WTC11 (cell line): Measurements from ENCODE around the gene ARHGAP42.

ENCODE experiments used
- ATF6 ChIP-seq: sonication (generic); formaldehyde crosslinking; IDR thresholded peaks from 2 replicates; pipeline ENCODE4 v1.8.1; 2023; ENCODE audit warnings: mild to moderate bottlenecking, missing genetic modification reagents
- CTCF ChIP-seq: fragments of 200-600 bp; IDR thresholded peaks from 2 replicates; pipeline ENCODE4 v1.8.0; 2022; ENCODE audit warnings: antibody characterized with exemption
- ESRRA ChIP-seq: sonication (generic); formaldehyde crosslinking; IDR thresholded peaks from 2 replicates; pipeline ENCODE4 v1.8.1; 2022; ENCODE audit warnings: mild to moderate bottlenecking, missing genetic modification reagents, borderline replicate concordance
- GTF2I ChIP-seq: fragments of 250-450 bp; sonication (Bioruptor Pico); conservative IDR thresholded peaks from 2 replicates; pipeline ENCODE4 v1.4.0; 2021; ENCODE audit warnings: mild to moderate bottlenecking
- IRF2 ChIP-seq: sonication (generic); formaldehyde crosslinking; IDR thresholded peaks from 2 replicates; pipeline ENCODE4 v1.8.0; 2022; ENCODE audit warnings: low read depth, missing genetic modification reagents, borderline replicate concordance
- OVOL2 ChIP-seq: fragments of 250-450 bp; sonication (Bioruptor Pico); IDR thresholded peaks from 2 replicates; pipeline ENCODE4 v1.9.0; 2021; ENCODE audit warnings: mild to moderate bottlenecking, borderline replicate concordance
- SP1 ChIP-seq: sonication (generic); formaldehyde crosslinking; conservative IDR thresholded peaks from 2 replicates; pipeline ENCODE4 v1.8.1; 2022; ENCODE audit warnings: missing genetic modification reagents
- TEAD4 ChIP-seq: sonication (generic); formaldehyde crosslinking; IDR thresholded peaks from 2 replicates; pipeline ENCODE4 v1.8.0; 2022; ENCODE audit warnings: mild to moderate bottlenecking, missing genetic modification reagents
- TF ChIP-seq, protein P1 (sequence below): sonication (generic); formaldehyde crosslinking; IDR thresholded peaks from 2 replicates; pipeline ENCODE4 v1.8.0; 2023; ENCODE audit warnings: missing genetic modification reagents
- TF ChIP-seq, protein P2 (sequence below): fragments of 250-450 bp; sonication (Bioruptor Pico); conservative IDR thresholded peaks from 2 replicates; pipeline ENCODE4 v1.9.0; 2021; ENCODE audit warnings: mild to moderate bottlenecking

- TF ChIP-seq, protein P1, sequence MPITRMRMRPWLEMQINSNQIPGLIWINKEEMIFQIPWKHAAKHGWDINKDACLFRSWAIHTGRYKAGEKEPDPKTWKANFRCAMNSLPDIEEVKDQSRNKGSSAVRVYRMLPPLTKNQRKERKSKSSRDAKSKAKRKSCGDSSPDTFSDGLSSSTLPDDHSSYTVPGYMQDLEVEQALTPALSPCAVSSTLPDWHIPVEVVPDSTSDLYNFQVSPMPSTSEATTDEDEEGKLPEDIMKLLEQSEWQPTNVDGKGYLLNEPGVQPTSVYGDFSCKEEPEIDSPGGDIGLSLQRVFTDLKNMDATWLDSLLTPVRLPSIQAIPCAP (CRISPR knock-in tag), result no peak
- TF ChIP-seq ATF6 (CRISPR knock-in tag) (no peak), IRF2 (CRISPR knock-in tag) (no peak), TEAD4 (no peak), SP1 (CRISPR knock-in tag) (no peak), GTF2I (CRISPR knock-in tag) (no peak), OVOL2 (no peak), CTCF (no peak), ESRRA (CRISPR knock-in tag) (no peak)
- TF ChIP-seq, protein P2, sequence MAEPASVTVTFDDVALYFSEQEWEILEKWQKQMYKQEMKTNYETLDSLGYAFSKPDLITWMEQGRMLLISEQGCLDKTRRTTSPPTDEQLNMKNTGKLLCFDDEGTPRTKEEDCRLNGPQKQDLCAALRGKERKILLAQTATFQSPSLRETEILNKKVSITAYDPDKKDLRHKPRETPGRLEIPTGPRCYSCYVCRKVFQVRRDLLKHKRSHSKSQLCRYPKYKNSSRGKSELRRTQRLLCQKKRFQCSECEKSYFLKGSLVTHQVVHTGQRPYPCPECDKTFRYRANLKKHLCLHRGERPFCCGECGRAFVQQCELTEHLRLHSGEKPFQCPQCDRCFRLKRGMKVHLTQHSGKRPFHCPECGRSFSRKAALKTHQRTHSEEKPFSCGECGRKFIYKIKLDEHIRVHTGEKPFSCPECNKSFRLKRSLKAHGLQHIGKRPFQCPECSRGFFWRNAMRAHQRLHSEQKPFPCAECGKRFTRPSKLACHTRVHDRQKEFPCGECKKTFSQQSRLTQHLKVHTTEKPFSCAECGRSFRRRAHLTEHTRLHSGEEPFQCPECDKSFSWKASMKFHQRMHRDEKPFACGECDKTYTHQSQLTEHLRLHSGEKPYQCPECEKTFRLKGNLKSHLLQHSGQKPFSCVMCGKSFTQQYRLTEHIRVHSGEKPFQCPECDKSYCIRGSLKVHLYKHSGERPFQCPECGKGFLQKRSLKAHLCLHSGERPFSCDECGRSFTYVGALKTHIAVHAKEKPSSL (CRISPR knock-in tag), result no peak
Observed at GRCh38 chr11:100756559-100756958, 69.5 kb downstream of the ARHGAP42 start.
